ENCODE measurements around the gene IL37.

- TF ChIP-seq CTCF (IDR thresholded peaks at IDR 0.05) = no peak
- TF ChIP-seq EP300 (IDR thresholded peaks at IDR 0.05; ENCODE audit: low read depth) = no peak
- TF ChIP-seq POLR2A (IDR thresholded peaks at IDR 0.05) = no peak
These were observed 13.0 kb downstream of the IL37 start for GRCh38 chr2:112923967-112924338.
